HG03457 (cell line): ENCODE data around the gene KCNJ11.

Experiments used
- ATAC-seq: cut with Tn5 transposase; IDR thresholded peaks from one replicate; pipeline ENCODE4 v1.9.1; 2021; ENCODE audit warnings: moderate number of reproducible peaks; ENCODE audit not compliant: unreplicated experiment

KCNJ11 gene

DNA sequence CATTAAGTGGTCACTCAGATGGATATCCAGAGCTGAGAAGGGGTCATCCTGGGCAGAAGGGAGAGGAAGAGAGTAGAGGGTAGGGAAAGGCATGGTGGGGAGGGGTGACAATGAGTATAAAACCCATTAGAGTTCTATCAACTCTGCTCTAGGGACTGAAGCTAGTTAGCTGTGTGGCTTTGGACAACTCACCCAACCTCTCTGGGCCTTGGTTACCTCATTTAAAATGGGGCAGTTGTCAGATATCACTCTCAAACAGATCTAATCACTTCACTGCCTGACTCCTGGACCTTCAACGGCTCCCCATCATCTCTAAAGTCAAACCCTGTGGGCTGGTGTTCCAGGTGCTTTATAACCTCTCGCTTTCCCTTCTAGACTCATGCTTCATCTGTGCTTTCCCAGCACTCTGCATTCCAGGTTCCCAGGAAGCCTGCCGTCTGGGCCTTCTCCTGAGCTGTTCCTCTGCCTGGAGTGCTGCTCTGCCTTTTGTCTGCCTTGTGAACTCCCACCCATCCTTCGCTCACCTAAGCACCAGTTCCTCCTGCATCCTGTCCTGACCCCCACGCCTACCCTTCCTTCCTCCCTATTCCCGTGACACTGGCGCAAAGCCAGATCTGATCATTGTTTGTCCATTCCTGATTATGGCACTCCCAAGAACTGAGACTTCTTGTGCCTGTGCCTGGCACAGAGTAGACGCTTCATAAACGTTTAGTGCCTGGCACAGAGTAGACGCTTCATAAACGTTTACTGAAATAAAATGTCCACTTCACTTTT is 22.3 kb upstream of the KCNJ11 start:
- ATAC-seq: no peak

GRCh38 chr11:17408641-17409040 is 20.2 kb upstream of the KCNJ11 start:
- no peak for ATAC-seq

- ATAC-seq: no peak
These were observed 19.6 kb upstream of the KCNJ11 start for GRCh38 chr11:17408026-17408425.

GRCh38 chr11:17407575-17407974 is 19.1 kb upstream of the KCNJ11 start:
- no peak for ATAC-seq

DNA sequence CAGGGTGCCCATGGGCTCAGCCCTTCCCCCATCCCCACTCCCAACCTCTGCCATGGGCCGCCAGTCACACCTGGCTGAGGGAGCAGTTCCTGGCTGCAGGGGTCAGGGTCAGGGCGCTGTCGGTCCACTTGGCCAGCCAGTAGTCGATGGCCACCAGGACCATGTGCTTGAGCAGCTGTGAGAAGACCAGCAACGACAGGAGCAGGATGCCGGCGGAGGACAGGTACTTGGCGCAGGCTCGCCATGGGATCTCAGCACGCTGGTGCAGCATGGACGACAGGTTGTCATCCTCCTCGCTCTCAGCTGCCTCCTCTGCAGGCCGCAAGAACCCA is 18.3 kb upstream of the KCNJ11 start:
- ATAC-seq: no peak

- ATAC-seq: no peak
These were observed 17.8 kb upstream of the KCNJ11 start for GRCh38 chr11:17406082-17406817.

DNA sequence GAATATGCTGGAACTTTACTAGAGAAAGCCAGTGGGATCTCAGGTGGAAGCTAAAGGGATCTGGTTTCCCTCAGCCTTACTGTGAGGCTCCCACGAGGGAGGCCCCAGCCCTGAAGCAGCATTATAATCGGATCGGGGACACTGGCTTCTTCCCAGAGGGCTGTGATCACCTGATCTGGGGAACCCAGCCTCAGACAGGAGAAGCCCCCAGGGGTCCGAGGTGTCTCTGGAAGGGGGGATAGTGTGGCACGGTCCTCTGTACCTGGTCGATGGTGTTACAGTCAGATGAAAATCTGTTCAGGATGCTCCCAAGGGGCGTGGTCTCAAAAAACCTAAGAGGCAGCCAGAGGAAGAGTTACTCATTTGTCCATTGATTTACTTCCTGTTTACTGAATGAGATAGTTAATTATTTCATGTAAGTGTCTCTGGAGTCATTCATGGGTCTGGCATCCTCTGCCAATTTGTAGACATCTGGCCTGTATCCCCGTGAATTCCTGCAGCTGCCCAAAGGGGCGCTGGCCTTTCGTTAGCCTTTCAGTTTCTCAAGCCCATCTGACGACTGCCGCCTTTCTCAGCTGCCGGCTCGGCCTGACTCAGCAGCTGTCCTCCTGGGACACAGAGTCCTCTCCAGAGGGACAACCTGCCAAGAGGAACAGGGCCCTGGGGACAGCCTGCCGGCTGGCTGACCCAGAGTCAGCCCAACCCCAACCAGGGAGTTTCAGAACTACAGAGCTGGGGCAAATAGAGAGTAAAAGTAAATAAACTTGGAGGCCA is 17.0 kb upstream of the KCNJ11 start:
- no peak for ATAC-seq

- no peak for ATAC-seq
These were observed 15.7 kb upstream of the KCNJ11 start for GRCh38 chr11:17403980-17404759.

- no peak for ATAC-seq
These were observed 14.0 kb upstream of the KCNJ11 start for GRCh38 chr11:17402486-17402885.

DNA sequence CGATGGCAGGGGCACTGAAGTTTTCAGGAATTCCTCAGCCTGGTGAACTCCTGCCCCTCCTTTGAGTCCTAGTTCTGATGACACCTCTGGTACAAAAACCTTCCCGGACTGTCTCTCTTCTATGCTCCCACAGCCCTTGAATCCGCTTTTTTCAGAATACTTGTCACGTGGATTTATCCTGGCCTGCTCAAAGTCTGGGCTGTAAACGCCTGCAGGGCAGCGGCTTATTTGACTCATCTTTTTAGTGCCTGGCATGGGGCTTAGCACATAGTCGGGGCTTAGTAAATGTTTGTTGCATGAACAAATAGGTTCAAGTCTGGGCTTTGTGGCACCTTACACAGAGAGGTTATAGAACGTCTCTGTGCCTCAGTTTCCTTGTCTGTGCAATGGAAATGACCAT is 13.4 kb upstream of the KCNJ11 start:
- no peak for ATAC-seq

DNA sequence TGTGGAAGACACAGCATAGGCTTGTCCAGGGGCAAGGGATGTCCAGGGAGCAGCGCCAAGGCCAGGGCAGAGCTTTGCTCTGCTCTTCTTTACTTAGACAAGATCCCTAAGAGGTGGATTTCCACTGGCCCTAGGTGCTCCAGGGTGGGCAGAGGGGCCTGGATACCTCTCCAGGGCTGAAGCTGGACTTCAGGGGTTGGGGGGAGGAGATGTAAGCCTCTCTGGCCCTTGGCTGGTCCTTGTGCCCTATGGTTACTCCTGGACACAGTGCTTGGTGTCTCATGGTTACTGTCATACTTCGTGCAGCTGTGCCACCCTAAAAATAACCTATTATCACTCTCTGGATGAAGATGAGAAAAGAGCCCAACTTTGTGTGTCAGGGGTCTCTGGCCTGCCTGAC is 12.9 kb upstream of the KCNJ11 start:
- ATAC-seq: no peak

GRCh38 chr11:17400048-17400775 is 11.8 kb upstream of the KCNJ11 start:
- ATAC-seq: no peak

- no peak for ATAC-seq
These were observed 10.8 kb upstream of the KCNJ11 start for GRCh38 chr11:17399236-17399635.

DNA sequence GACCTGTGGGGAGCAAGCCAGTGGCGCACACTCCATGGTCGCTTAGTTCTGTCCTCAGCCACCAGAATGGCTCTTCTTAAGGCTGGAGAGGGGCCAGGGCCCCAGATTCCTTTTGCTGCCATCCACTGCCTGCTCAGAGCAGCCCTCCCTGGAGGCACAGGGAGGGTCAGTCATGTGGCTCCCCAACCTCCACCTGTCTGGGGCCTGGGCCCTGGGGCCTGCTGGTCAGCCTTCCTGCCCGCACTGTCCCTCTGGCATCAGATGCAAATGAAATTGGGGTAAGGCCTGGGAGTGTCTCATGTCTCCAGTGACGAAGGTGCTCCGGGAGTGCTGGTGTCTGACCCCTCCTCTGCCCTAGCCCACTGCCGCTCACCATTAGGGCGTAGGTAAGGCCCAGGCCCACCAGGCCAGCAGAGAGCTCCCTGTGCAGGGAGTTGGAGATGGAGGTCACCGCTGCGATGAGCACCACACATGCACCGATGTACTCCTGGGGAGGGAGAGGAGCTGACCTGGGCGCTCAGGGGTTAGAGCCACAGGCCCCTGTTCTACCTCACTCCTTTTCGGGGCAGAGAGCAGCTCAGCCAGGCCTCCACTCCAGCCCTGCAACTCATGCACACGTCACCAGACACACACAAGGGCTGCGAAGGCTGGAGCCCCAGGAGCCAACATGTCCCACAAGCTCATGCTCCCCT is 9.0 kb upstream of the KCNJ11 start:
- ATAC-seq: no peak

GRCh38 chr11:17396598-17397310 is 8.3 kb upstream of the KCNJ11 start:
- no peak for ATAC-seq

DNA sequence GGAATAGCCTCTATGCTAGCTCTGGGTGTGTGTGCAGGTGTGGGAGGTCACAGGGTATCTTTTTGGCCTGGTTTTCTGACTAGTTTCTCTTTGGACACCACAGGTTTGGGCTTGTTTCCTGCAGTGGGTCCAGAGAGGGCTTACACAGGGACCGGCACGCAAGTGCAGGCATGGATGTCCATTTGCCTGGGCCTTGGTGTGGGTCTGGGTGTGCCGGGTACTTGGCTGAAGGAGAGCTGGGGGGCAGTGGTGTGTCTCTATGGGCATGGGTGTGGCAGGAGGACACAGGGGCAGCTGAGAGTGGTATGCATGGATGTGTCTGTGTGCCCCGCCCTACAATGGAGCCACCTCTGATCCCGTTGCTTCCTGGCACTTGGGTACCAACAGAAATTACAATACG is 7.5 kb upstream of the KCNJ11 start:
- no peak for ATAC-seq

GRCh38 chr11:17395554-17395961 is 7.1 kb upstream of the KCNJ11 start:
- ATAC-seq: no peak

- ATAC-seq: no peak
These were observed 6.4 kb upstream of the KCNJ11 start for GRCh38 chr11:17394743-17395390.

GRCh38 chr11:17393472-17393871 is 5.0 kb upstream of the KCNJ11 start:
- ATAC-seq: no peak
